GM10847 (cell line): Measurements from ENCODE around the gene TUBAL3.

Experiments used
- POLR2A ChIP-seq: IDR thresholded peaks from 2 replicates; pipeline ENCODE4 v1.6.1; 2011; ENCODE audit not compliant: insufficient read length; ENCODE audit errors: extremely low read depth

The TUBAL3 gene

DNA sequence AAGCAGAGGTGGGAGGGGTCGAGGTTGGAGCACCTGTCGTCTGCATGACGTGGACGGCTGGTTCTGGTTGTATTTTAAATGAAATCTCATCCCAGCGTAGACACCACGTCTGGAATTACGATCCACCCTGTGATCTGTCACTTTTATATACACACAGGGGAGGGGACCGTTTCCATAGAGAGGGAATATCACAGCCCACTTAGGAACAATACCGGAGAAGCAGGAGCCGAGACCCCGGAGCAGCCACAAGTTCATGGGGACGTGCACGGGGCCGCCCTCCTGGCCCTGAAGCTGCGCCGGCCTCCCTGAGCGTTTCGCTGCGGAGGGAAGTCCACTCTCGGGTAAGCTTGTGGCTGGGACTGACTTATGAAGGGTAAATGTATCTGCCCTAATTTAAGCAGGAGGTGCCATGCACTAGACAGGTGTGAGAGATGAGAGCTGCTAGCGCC lies 39.7 kb downstream of the TUBAL3 start, which contains the start of gene UCN3:
UCN3 (plus strand) TSS at position 77 of the 449 bp plus-strand sequence. CDS start 8,755 bp downstream, outside the sequence.
- no peak for TF ChIP-seq POLR2A

DNA sequence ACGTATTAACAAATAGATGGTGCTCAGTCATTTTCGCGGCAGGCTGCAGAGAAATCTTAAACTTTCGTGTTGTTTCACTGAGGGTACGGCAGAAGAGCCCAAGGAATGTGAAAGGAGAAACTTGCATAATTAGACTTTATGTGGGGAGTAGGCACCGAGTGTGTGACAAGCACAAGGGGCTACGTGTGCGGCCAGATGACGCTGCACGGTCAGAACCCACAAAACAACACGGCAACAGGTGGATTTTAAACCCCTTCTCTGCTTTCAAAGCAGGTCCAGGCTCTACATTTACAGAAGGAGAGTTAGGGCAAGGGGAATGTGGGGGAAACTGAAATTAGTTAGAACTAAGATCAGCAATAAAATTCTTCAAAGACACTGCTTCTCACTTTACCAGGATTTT lies 40.3 kb downstream of the TUBAL3 start:
- no peak for TF ChIP-seq POLR2A

DNA sequence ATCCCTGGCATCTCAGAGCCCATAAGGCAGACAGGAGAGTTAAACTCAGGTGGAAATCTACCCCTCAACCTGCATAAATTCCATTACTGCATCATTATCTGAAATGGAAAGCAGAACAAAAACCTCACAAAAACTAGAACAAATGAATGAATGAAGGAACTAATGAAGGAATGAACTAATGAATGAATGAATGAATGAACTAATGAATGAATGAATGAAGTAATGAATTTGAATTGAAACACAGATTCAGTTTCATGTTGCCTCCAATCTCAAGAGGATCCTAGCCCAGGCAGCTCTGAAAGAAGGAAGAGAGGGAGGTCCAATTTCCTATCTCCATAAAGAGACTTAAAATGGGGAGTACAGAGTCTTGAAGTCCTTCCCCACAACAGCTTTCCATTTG lies 41.8 kb downstream of the TUBAL3 start:
- no peak for TF ChIP-seq POLR2A

DNA sequence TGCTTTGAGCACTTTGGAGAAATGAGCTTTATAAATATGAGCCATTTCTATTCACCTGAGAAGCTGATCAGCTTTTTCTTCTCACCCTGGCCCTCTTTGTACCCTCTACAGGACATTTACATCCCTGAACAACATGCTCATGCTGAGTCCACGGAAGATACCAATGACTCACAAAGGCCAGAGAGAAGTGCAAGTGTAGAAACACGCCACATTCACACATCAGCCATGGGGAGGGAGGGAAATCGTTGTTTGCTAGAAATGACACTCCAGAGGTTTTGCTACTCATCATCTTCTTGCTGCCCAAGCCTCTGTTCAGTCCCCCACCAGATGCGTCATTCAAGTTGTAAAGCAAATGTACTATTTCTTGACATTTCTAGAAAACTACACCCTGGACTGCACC lies 42.7 kb downstream of the TUBAL3 start:
- TF ChIP-seq POLR2A: no peak

DNA sequence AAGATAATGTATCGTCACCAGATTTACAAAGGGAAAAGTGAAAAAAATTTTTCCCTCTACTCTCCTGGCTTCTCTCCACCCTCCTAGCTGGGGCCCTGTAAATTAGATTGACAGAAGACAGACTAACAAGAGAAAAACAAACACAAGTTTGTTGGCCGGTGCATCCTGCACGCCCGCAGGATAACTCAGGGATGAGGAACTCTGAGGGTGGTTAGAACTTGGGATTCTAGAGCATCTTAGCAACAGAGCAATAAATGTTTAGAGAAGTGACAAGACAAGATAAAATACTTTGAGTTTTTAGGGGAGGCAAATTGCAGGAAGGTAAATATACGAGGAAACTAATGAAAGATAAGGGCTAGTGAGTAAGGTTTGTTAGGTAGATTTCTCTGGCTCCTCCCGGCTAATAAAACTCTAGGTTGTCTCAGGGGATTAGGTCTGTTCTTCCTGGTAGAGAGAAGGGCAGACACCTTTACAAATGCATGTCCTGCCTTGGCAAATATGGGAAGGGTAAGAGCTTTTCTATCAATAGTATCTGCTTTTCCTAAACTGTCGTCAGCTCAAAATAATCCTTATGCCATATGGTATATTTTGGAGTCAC lies 44.2 kb downstream of the TUBAL3 start:
- no peak for TF ChIP-seq POLR2A

DNA sequence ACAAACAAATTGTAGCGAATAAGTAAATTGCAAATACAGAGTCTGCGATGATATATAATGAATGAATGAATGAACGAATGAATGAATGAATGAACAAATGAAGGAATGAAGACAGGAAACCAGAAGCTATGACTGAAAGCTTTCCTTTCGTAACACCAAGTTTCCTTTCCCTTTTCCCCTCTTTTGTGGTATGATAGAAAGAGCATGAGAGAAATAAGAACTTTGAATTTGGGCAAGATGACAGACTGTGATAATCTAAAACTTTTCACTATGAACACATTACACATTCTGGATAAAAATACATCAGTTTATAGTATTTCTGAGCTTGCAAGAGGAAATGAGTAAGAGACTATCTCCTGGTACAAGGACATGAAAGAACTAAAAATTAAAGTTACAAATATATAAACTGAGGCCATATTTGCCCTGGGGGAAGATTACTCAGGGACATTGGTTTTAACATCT lies 48.3 kb downstream of the TUBAL3 start:
- no peak for TF ChIP-seq POLR2A

DNA sequence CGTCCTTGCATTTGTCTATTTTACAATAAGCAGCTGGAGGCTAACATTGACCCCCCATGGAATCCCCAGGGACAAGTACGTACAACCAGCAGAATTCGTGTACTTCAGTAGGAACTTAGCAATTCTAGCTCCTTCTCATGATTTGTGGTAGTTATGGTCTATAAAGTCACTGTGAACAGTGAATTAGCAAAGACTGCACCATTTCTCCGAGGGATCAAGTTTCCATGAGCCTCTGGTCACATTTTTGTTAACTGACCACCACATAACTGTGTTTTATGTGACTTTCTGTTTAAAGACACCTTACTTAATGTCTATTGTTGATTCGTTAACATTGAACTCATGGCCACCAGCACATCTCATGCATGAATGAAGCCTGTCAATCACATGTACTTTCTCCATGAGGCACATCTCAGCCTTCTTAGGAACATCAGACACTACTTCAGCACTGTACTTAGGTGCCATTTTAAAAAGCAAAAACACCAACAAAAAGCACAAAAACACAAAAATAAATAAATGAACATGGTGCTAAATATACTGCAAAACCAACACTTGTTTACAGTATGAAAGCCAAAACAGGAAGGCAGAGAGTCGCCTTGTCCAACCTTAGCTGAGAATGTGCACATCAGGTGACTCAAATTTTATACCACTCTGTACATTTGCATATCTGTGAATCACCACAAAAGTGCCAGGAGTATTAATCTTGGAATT lies 48.9 kb downstream of the TUBAL3 start:
- TF ChIP-seq POLR2A: no peak

DNA sequence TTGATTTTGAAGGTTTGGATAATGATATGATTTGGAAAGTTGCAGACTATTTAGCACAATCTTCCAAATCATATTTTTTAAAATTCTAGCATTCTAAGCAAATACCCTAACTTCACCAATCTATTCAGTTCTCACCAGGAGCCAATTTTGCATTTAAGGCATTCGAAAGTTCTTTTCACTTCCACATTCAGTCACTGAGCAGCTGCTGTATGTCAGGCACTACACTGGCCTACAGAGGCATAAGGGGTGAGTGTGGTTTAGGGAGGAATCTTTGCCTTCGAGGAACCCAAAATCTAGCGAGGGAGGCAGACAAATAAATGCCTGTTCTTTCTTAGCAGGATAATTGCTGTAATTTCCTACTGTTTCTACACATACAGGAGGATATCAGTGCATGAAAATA lies 50.6 kb downstream of the TUBAL3 start:
- TF ChIP-seq POLR2A: no peak

DNA sequence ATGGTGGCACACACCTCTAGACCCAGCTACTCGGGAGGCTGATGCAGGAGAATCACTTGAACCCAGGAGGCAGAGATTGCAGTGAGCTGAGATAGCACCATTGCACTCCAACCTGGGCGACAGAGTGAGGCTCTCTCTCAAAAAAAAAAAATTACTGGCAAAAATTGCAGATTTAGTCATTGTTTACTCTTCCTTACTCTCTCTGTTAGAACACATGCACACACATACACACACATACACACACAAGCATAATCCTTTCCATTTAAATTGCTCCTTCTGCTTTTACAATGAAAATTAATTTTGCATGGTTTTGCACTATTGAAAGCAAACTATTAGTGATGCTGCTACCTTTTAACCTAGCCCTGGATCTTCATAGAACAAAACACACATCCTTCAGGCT lies 55.3 kb downstream of the TUBAL3 start:
- no peak for TF ChIP-seq POLR2A

DNA sequence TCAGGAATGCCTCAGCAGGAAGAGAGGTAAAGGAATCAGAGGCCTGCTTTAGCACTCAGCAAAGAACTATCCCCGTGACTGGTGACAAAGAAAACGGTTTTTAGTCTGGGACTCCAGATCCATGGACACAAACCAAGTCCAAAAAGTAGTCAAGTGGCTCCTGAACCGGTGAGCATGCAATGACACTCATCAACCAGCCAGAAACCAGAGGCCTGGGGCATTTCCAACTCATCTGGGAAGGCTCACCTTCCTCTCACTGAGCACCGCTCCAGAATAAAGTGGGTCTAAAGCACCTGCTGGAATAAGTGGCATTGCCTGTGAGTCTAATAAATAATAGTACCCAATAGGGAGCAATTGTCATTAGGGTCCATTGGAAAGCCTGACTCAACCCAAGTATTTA lies 57.7 kb downstream of the TUBAL3 start:
- no peak for TF ChIP-seq POLR2A

DNA sequence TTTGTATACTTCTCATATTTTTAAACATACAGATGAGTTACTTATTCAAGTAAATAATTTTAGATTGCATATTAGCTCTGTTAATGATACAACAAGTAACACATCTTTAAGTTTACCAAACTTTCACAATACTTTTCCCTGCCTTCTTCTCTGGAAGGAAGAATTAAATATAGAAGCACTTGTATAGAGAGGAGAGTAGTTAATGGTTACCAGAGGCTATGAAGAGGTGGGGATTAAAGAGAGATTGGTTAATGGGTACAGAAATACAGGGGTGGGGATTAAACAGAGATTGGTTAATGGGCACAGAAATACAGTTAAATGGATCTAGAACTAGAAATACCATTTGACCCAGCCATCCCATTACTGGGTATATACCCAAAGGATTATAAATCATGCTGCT lies 59.9 kb downstream of the TUBAL3 start:
- TF ChIP-seq POLR2A: no peak

DNA sequence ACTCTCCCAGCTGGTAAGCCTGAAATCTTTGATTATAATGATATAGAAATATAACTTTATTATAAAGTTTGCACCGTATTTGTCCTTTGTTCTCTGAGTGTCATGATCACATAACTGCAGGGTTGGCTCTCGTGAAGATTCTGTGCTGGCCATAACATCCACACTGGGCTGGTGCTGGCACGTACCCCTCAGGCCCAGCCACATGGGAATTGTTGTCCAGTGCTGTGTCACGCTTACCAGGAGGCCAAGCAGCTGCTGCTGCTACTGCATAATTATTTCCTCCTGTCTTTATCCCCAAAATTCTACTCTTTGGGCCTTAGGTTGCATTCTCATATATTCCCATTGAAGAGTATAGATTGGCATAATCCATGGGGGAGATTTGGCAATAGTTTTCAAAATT lies 60.6 kb downstream of the TUBAL3 start:
- no peak for TF ChIP-seq POLR2A

DNA sequence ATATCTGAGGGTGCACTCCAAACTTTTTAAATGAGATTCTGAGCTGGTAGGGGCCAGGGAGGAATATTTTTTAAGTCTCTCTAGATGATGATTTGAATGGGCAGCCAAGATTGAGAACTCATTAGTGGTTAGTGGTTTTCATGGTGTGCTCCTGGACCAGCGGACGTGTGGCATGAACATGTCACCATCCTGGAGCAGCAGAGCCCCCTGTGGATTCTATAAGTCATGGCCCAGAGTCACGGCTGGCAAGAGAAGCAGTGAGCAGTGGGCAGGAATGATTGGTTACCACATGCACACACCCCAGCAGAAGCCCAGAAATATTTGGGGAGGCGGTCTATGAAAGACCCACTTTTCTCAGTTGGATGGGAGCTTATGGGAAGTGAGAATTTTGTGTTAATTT lies 61.1 kb downstream of the TUBAL3 start:
- no peak for TF ChIP-seq POLR2A
